Right lobe of liver (tissue), 6 donors: ENCODE measurements around the gene DYNC2H1. TPM values are rescaled to one million over a fixed set of nuclear protein-coding genes. Genes with fewer than 3 reads are reported as not detected.

Experiments used
- ATAC-seq, 4 donors: fragments of 200-7000 bp; cut with Tn5 transposase; one replicate each; pipeline ENCODE4 v1.9.1; 2020; ENCODE audit warnings: mild to moderate bottlenecking in 4 of 4, moderate library complexity in 4 of 4
- DNase-seq, 3 donors: peaks; one replicate each; pipeline ENCODE4 v3.0.0-alpha.2; 2020
- H3K27ac ChIP-seq, 3 donors: fragments of 200-600 bp; one replicate each; pipeline ENCODE4 v1.8.0; 2022
- H3K27me3 ChIP-seq, 2 donors: fragments of 200-600 bp; one replicate each; pipeline ENCODE4 v1.8.0; 2022
- H3K36me3 ChIP-seq, 4 donors: fragments of 200-600 bp; sonication (generic) in 1 of 4; one replicate each; pipeline versions ENCODE4 v1.5.1 to v1.8.0; 2017 to 2022; ENCODE audit warnings: control low read depth in 1 of 4
- H3K4me1 ChIP-seq, 4 donors: fragments of 200-600 bp; sonication (generic) in 1 of 4; one replicate each; pipeline versions ENCODE4 v1.5.1 to v1.8.0; 2017 to 2022; ENCODE audit warnings: control low read depth in 1 of 4
- H3K4me3 ChIP-seq, 3 donors: fragments of 200-600 bp; one replicate each; pipeline ENCODE4 v1.8.0; 2022
- H3K9me3 ChIP-seq, 4 donors: fragments of 200-600 bp; sonication (generic) in 1 of 4; one replicate each; pipeline versions ENCODE4 v1.5.1 to v1.8.0; 2017 to 2022; ENCODE audit warnings: control low read depth in 1 of 4
- POLR2A ChIP-seq: fragments of 450-650 bp; IDR thresholded peaks from one replicate; pipeline ENCODE4 v1.6.1; 2017; ENCODE audit warnings: antibody characterized with exemption, mild to moderate bottlenecking
- WGBS: methylation state at CpG from one replicate; pipeline ENCODE4 v1.1.6; 2018; ENCODE audit warnings: low coverage, low lambda C conversion rate; ENCODE audit not compliant: insufficient coverage; ENCODE audit errors: missing lambda C conversion rate; 5-methylcytosine and 5-hydroxymethylcytosine counted together
- intact Hi-C, 2 donors: fragments of 100-400 bp; cut with DNase I; formaldehyde crosslinking; loops; one replicate each; pipeline versions ENCODE4 v1.11.2 to v1.14.1; 2022
- total RNA-seq, 6 experiments: library from RNA; depleted of rRNA in 2 of 6; stranded (reverse); fragments of >200 nt in 2 of 6; fragmentation: NEBNext Ultra II Directional in 3 of 6; extraction: Animal tissue kit (Norgen Biotek cat#: 25700) in 3 of 6; gene quantifications; one replicate each; pipeline versions ENCODE4 v1.1.0 to v1.2.4, GENCODE V29; 2016 to 2023
- TF ChIP-seq, protein P1 (sequence below), 4 donors: fragments of 200-600 bp in 3 of 4; fragments of 450-650 bp in 1 of 4; IDR thresholded peaks; one replicate each; pipeline versions ENCODE4 v1.5.1 to v1.8.0; 2016 to 2022; ENCODE audit warnings: antibody characterized with exemption in 4 of 4, mild to moderate bottlenecking in 2 of 4
- donor health status: DM: no; HTN: yes; CAD: no.
- donor health status: DM: no; HTN: no; CAD: no.
- donor health status: DM: no; HTN: no; CAD: no.
- donor health status: DM: no; HTN: yes; CAD: no.
- donor health status: DM: no; HTN: yes; CAD: no.

Gene DYNC2H1
- total RNA-seq, 6 experiments from 2014 or later, result 1.0 to 3.4 (median 1.5) TPM

DNA sequence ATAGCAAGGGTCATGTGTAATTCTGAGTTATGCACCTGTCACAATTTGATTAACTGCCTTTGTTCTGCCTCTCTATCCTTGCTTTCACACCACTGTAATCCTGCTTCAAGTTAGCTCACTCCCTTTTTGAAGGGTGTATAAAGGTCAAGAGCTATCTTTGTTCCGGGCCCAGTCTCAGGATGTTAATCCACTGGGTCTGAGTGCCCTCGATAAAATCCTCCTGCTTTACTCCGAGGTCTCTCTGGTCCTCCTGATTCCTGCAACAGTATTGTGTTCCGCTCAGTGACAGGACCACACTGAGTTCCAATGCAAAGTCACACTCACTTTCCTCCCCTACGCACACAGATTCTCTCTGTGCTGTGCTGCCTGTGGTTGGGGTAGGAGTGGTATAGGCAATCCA is 186.5 kb downstream of the DYNC2H1 start:
- intact Hi-C loops, result no loop called here
- DNase-seq, result no peak
- Histone ChIP-seq H3K9me3 (peaks cover 0 to 9% (median 0%) of the 10 kb centered on the region in 4 donors), H3K4me1 (no peaks in the 10 kb centered on the region), H3K27me3 (no peaks in the 10 kb centered on the region), H3K4me3 (no peak overlapping the region), H3K27ac (no peak overlapping the region), H3K36me3 (no peaks in the 10 kb centered on the region)
- TF ChIP-seq POLR2A, result no peak
- TF ChIP-seq, protein P1, sequence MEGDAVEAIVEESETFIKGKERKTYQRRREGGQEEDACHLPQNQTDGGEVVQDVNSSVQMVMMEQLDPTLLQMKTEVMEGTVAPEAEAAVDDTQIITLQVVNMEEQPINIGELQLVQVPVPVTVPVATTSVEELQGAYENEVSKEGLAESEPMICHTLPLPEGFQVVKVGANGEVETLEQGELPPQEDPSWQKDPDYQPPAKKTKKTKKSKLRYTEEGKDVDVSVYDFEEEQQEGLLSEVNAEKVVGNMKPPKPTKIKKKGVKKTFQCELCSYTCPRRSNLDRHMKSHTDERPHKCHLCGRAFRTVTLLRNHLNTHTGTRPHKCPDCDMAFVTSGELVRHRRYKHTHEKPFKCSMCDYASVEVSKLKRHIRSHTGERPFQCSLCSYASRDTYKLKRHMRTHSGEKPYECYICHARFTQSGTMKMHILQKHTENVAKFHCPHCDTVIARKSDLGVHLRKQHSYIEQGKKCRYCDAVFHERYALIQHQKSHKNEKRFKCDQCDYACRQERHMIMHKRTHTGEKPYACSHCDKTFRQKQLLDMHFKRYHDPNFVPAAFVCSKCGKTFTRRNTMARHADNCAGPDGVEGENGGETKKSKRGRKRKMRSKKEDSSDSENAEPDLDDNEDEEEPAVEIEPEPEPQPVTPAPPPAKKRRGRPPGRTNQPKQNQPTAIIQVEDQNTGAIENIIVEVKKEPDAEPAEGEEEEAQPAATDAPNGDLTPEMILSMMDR (IDR thresholded peaks at IDR 0.05), result no peak
- WGBS, result 91% methylated on average over 5 of the region's 5 CpGs
- ATAC-seq, result no peak

- peaks cover 0 to 9% (median 0%) of the 10 kb centered on the region in 4 donors for H3K9me3 ChIP-seq
These were observed 188.7 kb downstream of the DYNC2H1 start for GRCh38 chr11:103297900-103298299.

DNA sequence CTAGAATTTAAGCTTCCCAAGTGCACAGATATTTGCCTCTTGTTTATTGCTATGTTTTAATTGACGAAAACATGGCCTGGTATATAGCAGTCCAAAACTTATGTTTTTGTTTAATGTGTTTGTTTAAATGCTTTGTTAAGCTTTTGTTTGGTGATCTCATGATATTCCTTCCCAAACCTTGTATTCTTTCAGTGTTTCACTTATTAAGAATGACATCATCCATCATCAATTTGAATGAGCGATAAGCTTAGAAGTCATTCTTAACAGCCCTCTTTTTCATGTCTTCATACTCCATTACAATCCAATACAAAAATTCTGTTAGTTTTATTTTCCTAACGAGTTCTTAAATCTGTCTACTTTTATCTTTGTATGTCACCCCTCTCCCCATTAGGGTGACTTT is 206.0 kb downstream of the DYNC2H1 start:
- ATAC-seq (no peak), DNase-seq (no peak)
- Histone ChIP-seq H3K4me1 (no peaks in the 10 kb centered on the region), H3K4me3 (no peak overlapping the region), H3K36me3 (no peaks in the 10 kb centered on the region), H3K9me3 (no peaks in the 10 kb centered on the region), H3K27me3 (no peaks in the 10 kb centered on the region), H3K27ac (no peak overlapping the region)
- intact Hi-C loops, result no loop called here
- WGBS, result 75% methylated on average over 3 of the region's 3 CpGs
- TF ChIP-seq, protein P1 (IDR thresholded peaks at IDR 0.05), result no peak
- no peak for TF ChIP-seq POLR2A

More at GRCh38 chr11:103297900-103298299, 188.7 kb downstream of the DYNC2H1 start:
- Histone ChIP-seq H3K4me3 (no peak overlapping the region), H3K27ac (no peak overlapping the region), H3K27me3 (no peaks in the 10 kb centered on the region), H3K36me3 (no peaks in the 10 kb centered on the region), H3K4me1 (no peaks in the 10 kb centered on the region)
- ATAC-seq, result no peak
- intact Hi-C loops, result no loop called here
- no peak for DNase-seq
- WGBS, result 64% methylated on average over 3 of the region's 3 CpGs
- no peak for TF ChIP-seq POLR2A
- TF ChIP-seq, protein P1 (IDR thresholded peaks at IDR 0.05), result no peak

- DNase-seq, result no peak
- intact Hi-C loops, result no loop called here
- H3K27me3 ChIP-seq, result no peaks in the 10 kb centered on the region
- no peak overlapping the region for H3K4me3 ChIP-seq
- no peaks in the 10 kb centered on the region for H3K4me1 ChIP-seq
- peak; percentile 19 to 72 (median 50) for ATAC-seq
- H3K27ac ChIP-seq, result no peak overlapping the region
- no peaks in the 10 kb centered on the region for H3K9me3 ChIP-seq
- 57% methylated on average over 3 of the region's 3 CpGs for WGBS
- TF ChIP-seq, protein P1 (IDR thresholded peaks at IDR 0.05), result no peak
- no peak for TF ChIP-seq POLR2A
- H3K36me3 ChIP-seq, result no peaks in the 10 kb centered on the region
These were observed 207.9 kb downstream of the DYNC2H1 start for GRCh38 chr11:103317118-103317517.

DNA sequence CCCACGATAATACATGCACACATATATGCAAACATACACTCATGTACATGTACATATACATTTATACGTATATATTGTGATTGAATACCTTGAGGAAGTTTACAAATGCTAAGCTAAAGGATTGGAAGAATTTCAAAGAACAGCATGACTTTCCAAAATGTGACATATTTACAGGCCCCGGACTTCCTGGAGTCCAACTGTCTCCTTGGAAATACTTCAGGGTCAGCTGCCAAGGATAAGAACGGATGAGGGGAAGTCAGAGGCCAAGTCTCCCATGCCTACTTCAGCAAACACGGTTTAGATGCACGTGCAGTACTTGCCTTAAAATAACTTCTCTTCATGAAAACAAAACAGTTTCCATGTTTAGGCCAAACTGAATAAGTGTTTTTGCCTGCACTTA is 213.6 kb downstream of the DYNC2H1 start:
- H3K9me3 ChIP-seq, result no peaks in the 10 kb centered on the region
- no peak overlapping the region for H3K27ac ChIP-seq
- intact Hi-C loops, result no loop called here
- H3K4me1 ChIP-seq, result no peaks in the 10 kb centered on the region
- no peaks in the 10 kb centered on the region for H3K27me3 ChIP-seq
- ATAC-seq (peak; percentile 63 to 78 (median 67)), DNase-seq (no peak)
- no peak overlapping the region for H3K4me3 ChIP-seq
- TF ChIP-seq POLR2A, result no peak
- TF ChIP-seq, protein P1 (IDR thresholded peaks at IDR 0.05), result no peak
- 54% methylated on average over 6 of the region's 6 CpGs for WGBS
- no peaks in the 10 kb centered on the region for H3K36me3 ChIP-seq
